Skeletal muscle cell (primary cell): ENCODE results near the gene MACROD2.
A peak's percentile ranks its signal among the peaks of the same experiment; 100 is the strongest.

Source experiments
- DNase-seq: peaks from one replicate; pipeline ENCODE4 v3.0.0-alpha.2; 2010; ENCODE audit warnings: low read depth
- H3K4me3 ChIP-seq: 2 replicates; pipeline ENCODE4 v1.5.1; 2011; ENCODE audit warnings: low read depth, mild to moderate bottlenecking, control low read depth, low read length, moderate library complexity

The MACROD2 gene

DNA sequence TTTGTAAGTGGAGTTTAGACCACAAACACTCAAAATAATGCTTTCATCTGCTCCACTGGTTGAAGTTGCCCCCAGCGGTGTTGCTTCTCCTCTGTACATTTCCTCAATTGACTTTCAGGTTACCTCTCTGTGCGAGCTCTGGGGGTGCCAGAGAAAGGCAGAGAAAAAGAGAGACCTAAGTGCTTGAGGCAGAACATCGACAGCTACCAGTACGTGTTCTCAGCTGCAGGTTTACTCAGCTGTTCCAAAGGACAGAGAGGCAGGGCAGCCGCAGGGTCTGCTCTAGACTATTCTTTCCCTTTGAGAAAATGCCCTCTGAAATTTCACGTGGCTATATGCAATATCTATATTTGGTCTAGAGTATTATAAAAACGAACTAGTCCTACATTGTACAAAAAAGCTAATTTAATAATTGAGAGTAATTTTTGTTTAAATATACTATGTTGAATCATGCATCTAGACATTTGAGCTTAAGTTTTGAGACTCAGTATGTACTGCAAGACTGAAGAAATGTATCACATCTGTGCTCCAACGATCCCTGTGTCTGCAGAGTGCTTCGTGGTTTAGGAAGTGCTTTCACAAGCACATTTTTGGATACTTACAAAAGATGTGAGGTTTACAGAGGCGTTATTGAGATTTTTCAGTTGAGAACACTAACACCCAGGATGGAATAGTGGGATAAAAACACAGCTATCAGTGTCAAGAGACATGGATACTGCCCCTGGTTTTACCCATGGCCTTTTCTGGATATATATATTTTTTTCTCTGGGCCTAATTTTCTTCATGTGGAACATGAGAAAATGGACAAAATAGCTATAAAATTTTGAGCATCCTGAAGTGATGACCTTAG is 795.7 kb downstream of the MACROD2 start:
- peak; percentile 46 for DNase-seq

DNA sequence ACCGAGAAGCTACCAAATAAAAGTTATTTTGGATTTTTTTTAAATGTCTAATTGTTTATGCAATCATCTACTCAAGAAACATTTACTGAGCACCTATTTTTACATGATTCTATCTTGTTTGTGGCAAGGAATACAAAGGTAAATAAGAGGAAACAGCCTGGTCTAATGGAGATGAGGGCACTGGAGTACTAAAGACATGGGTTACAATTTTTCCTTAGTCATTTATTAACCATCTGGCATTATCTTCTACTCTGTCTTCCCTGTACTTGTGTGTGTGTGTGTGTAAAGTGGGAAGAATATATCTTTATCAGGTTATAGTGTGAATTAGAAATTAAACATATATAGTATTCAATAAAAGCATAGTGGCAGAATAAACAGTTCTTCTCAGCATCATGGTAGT is 797.6 kb downstream of the MACROD2 start:
- H3K4me3 ChIP-seq, result no peak overlapping the region
- no peak for DNase-seq

More for the DNA sequence above, 795.7 kb downstream of the MACROD2 start:
- no peak overlapping the region for H3K4me3 ChIP-seq

DNA sequence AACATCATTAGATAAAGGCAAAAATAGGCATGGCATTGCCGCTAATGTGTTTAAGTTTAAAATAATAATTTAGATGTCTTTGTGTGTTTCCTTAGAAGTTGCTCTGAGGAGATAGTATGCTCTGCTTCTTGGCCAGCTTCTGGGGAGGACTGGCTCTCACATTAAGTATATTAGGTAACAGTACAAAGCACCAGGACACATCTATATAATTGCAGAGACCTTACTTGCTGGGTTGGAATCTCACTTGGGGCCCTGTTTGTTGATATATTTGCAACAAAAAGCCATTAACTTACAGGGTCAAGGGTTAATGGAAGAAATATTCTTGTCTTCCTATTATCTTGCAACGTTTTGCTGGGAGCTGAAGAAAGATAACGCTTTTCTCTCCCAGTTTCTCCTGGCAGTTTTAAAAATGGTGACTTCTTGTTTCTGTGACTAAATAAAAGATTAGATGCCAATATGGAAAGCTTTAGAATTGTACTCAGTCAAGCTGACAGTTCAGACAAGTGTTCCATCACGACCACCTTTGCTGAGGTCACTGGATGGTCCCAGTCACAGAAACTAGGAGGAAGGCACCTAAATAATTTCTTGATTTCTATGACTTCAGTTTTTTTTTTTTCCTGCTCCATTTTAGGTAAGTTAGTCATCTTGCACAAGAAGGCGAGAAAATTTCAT is 804.4 kb downstream of the MACROD2 start:
- no peak overlapping the region for H3K4me3 ChIP-seq
- DNase-seq, result no peak

DNA sequence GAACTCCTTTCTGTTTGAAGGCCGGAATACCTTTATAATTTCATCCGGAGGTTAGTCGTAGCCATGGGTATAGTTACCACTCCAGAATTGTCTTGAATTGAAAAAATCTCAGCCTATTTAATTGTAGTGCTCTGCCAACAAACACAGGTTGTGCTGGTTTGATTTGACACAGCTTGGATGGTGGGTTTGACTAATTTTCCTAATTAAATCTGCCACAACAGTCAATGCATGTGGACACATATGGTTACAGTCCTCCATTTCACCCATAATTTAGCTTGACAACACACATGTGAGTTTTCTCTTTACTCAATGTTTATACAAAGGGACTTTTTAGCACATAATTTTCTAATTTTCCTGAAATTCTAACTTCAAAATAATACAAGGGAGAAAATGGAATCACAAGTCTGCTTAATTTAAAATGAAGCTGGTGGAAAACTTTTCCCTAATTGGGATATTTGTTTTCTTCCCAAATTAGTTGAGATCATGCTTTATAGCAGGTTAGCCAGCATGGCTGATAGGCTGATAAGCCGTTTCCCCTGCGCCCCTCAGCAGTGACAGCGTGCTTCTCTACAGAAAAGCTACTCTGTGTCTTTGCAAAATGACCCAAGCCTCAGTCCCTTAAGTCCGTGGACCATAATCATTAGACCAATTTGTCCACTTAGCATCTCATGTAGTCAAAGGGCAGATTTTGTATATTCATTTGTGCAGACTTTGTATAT is 805.5 kb downstream of the MACROD2 start:
- no peak for DNase-seq
- H3K4me3 ChIP-seq, result no peak overlapping the region

DNA sequence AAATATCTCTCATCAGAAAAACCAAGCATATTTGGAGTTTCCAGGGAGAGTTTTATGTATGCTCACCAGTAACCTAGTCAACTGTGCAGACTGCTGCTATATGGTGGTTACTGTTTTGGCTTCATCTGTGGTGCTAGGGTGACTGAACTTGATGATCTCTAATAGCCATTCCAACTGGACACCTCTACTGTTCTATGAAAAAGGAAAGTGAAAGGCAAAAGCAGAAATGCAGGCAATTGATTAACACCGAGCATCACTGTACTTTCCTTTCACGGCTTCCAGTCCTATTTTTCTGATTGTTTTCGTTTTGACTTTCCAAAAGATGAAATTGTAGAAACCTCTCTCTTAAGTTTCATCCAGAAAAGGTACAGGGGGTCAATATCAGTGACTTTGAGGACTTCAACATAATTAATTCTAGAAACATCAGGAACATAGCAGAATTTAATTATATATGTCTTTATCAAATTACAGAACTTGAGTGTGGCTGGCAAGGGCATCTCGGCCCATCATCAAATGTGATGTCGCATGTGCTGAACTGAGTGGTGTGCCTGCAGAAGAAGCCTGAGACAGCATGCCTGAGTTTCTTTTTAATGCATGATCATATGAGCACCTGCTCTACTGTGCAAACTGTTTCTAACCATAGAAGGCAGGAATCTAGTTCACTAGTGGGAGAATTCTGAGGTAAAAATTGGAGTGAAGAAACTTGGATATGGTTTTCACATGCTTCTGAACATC is 806.4 kb downstream of the MACROD2 start:
- no peak overlapping the region for H3K4me3 ChIP-seq
- no peak for DNase-seq

DNA sequence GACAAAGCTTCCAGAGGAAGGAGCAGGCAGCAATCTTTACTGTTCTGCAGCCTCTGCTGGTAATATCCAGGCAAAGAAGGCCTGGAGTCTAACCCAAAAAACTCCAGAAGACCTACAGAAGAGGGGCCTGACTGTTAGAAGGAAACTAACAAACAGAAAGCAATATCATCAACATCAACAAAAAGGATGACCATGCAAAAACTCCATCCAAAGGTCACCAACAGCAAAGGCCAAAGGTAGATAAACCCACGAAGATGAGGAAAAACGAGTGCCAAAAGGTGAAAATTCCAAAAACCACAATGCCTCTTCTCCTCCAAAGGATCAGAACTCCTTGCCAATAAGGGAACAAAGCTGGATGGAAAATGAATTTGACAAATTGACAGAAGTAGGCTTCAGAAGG is 811.9 kb downstream of the MACROD2 start:
- no peak for DNase-seq
- no peak overlapping the region for H3K4me3 ChIP-seq

DNA sequence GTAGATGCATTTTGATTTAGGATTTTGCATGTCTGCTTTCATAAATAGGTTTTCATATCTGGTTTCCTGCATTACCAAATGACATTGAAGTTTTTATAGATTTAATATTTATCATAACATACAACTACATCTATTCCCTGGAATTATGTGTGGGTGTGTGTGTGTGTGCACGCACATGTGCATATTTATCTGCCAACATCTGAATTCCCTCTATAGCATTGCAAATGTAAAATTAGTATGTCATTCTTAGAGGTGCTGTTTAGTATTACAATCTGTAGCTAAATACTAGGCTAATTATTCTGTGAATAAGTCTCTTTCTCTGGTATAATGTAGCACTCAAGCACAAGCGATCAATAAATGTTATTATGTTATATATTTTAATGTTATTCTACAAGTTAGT is 820.0 kb downstream of the MACROD2 start:
- no peak overlapping the region for H3K4me3 ChIP-seq
- DNase-seq, result no peak

DNA sequence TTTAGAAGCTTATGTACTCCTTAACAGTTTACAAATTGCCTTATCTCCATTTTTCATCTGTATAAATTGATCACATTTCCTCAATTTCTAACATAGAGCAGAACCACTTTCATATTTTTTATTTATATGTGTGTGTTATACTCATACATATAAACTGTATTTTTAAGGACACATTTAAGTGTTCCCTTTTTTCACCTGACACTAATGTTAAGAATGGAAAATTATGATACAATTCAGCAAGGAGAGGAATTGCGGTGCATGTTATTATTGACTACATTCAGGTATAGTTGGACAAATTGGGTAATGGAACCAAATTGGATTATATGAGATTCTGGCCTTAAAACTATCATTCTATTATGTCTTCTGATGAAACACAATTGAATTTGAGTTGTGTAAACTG is 821.2 kb downstream of the MACROD2 start:
- no peak overlapping the region for H3K4me3 ChIP-seq
- DNase-seq, result no peak

DNA sequence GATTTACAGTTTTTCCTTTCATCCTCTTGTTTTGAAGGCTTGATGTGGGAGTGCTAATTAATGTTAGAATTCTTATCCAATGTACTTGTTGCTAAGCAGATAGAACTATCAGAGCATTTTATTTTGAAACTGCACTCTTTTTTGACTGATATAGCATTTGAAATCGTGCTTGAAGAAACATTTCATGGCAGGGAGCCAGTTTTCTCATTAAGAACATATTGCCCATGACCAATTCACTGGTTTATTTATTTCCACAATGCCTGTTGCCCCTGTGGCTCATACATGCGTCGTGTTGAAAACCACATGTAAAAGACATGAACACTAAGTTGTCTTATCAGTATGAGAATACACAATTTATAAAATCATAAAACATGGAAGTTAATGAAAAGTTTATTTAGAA is 821.8 kb downstream of the MACROD2 start:
- no peak overlapping the region for H3K4me3 ChIP-seq
- peak; percentile 1 for DNase-seq

DNA sequence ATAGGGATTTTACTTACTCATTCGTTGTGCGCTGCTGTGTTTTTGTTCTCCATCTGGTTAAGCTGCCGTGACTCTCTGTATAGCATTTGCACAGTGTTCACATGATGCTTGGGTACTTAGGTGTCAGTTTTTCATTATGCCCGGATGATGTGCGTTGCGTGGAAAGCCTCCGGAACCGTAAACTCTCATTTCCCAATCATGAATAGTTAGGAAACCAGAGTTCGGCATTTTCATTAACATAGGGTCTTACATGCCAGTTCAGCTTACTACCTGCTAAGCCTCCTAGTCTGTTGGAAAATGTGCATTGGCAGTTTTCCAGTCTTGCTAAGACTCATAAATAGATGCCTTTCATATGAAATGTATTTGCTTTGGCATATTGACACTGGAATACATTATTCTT is 825.5 kb downstream of the MACROD2 start:
- no peak overlapping the region for H3K4me3 ChIP-seq
- peak; percentile 36 for DNase-seq

DNA sequence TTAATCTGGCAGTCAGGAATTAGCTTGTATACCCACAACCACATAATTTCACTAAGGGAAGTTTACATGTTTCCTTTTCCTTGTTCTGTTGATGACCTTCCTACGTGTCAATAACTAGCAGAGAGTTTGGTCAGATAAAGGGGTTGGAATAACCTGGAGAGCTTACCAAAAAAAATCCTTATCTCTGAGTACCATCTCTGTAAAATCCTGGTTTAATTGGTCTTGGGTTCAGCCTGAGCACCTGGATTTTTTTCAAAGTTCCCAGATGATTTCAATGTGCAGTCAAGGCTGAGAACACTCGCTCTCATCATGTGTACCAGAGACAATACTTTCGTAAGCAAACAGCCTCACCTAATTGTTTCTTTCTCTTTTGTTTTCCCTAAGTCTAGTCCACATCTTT is 825.9 kb downstream of the MACROD2 start:
- DNase-seq, result no peak
- no peak overlapping the region for H3K4me3 ChIP-seq

DNA sequence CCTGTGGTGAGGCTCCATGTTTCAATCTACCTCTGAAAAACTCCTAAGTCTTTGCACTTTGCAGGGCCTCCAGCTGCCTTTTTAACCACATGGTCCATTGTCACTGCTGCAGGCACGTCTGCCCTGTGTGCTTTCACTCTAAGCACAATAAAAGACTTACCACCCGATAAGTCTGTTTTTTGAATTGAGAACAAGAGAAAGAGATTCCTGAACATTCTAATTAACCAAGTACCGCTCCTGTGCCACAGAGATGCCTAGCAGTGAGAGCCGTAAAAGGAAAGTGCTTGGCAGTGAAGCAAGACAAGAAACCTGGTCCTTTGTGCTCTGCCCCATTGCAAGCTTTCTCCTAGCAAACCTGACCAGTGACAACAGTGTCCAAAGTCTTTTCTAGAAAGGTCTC is 829.7 kb downstream of the MACROD2 start:
- H3K4me3 ChIP-seq, result no peak overlapping the region
- no peak for DNase-seq

DNA sequence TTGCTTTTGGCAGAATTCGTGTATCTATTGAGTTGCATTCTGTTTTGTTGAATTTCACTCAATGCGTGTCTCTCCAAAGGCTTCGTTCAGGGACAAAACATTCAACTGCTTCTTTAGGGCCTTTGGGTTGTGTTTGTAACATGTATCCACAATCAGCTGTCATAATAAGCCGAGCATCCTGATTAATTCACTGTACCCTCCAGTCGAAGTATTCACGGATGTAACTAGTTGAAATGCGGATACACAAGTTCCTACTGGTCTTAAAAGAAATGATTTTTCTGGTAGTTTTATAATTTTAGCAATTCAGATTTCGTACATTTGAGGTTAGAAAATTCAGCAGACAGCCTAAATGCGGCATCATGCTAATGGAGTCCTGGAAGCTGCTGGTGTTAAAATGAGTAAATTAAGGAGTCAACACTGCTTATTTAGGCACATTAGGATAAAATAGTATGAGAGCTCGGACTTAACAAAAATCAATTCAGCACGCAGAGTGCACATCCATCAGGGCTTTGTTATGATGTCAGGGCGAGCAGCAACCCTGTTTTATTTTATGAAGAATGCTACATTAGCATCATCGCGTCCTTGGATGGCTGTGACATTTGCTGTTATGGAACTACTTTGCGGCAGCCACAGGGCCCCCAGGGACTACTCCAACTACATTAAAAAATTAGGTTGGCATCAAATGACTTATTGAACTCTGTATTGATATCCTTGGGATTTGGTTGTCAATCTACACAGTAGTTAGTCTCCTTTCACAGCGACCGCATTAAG is 831.4 kb downstream of the MACROD2 start:
- no peak overlapping the region for H3K4me3 ChIP-seq
- no peak for DNase-seq

DNA sequence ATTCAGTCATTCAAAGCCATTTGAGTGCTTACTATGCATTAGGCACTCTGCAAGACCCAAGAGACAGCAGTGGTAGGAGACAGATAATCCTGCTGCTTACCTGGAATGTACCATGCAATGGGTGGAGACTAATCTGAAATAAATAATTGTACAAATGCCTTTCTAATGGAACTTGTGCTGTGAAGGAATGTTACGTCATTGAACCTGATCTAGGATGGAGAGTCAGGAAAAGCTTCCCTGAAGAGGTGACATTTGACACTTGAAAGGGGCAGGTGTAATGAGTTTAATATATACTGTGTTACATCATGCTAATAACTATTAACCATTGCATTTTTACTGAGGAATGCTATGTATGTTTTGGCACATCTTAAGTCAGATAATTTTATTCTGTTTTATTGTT is 833.1 kb downstream of the MACROD2 start:
- no peak for DNase-seq
- no peak overlapping the region for H3K4me3 ChIP-seq

DNA sequence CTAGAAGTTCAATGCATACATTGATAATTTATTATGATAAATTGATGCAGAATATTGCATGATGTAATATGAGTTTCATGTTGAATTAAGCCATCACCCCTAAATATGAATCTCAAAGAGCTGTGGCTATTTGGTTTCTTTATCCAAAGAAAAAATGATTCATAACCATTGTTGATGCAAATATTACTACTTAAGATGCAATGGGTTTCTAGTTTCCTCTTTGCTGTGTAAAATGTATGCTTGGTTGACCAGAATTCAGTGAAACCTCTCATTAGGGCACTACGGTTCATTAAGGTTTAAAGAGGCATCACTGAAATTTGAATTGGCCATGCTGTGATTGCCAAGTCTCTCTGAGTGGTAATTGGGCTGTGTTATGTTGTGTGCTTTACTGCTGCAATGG is 834.6 kb downstream of the MACROD2 start:
- no peak for DNase-seq
- no peak overlapping the region for H3K4me3 ChIP-seq

DNA sequence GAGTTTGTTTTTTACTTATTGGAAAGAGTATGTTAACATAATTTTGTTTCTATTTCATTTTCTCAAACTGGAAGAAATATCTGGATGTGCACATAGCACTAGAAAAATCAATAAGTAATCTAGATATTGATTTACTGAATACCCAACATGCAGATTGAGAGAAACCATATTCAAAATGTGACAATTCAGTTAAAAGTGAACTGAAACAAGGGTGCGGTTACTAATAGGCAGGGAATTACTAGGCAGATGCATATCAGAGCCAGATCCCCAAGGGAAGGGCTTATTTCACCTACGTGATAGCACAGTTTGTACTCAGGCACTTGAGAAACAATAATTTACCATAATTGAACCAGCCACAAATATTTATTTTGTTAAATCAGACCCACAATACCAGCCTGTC is 835.1 kb downstream of the MACROD2 start:
- H3K4me3 ChIP-seq, result no peak overlapping the region
- no peak for DNase-seq

DNA sequence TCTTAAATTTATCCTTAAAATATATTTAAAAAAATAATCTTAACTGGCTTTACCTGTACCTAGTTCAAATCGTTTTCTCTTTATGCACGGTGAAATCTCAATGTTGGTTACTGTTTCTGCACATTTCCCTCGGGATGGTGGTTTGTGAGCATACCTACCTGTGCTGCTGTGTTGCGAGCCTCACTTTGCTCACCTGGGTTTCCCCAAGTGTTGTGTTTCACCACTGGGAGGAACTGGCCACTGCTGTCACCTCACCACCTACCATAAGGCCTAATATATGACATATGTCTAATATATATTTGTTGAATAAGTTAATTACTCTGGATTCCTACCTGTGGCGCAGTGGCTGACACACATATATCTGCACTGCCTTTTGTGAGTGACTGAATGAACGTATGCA is 835.6 kb downstream of the MACROD2 start:
- DNase-seq, result no peak
- no peak overlapping the region for H3K4me3 ChIP-seq

DNA sequence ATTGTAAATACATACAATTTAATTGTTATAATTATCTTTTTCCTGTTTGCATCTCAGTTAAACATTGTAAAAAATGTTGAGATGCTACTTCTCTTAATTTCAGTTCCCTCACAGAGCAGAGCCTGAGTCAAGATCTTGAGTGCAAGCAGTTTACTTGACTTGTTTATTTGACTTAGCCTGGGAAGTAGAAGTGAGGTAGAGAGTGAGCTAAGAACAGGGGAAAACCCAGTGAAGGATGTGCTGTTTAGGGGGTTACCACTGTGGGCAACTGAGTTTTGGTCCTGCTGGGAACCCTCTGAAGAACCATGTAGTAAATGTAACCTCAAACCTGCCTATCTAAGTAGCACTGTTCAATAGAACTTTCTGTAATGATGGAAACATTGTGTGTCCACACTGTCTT is 837.3 kb downstream of the MACROD2 start:
- H3K4me3 ChIP-seq, result no peak overlapping the region
- DNase-seq, result no peak
